ENCODE measurements around the gene SKIDA1.
"Not testable (repeated sequence)": the region's sequence is repeated elsewhere in the genome, so short reads cannot be mapped to it uniquely, and the experiment has no call there.

GRCh38 chr10:21535976-21536375, 10.5 kb upstream of the SKIDA1 start:
- TF ChIP-seq KLF9 (tag by site-specific recombination; IDR thresholded peaks at IDR 0.05; ENCODE audit: low read depth); ZSCAN4 (tag by site-specific recombination; IDR thresholded peaks at IDR 0.05); ZNF394 (tag by site-specific recombination; IDR thresholded peaks at IDR 0.05; ENCODE audit: borderline replicate concordance); ZNF37A (tag by site-specific recombination; IDR thresholded peaks at IDR 0.05); CTCF (tag by site-specific recombination; IDR thresholded peaks at IDR 0.05); SCRT1 (tag by site-specific recombination; IDR thresholded peaks at IDR 0.05; ENCODE audit: borderline replicate concordance); GLIS1 (tag by site-specific recombination; IDR thresholded peaks at IDR 0.05): not testable (repeated sequence)
- TF ChIP-seq, protein P1, sequence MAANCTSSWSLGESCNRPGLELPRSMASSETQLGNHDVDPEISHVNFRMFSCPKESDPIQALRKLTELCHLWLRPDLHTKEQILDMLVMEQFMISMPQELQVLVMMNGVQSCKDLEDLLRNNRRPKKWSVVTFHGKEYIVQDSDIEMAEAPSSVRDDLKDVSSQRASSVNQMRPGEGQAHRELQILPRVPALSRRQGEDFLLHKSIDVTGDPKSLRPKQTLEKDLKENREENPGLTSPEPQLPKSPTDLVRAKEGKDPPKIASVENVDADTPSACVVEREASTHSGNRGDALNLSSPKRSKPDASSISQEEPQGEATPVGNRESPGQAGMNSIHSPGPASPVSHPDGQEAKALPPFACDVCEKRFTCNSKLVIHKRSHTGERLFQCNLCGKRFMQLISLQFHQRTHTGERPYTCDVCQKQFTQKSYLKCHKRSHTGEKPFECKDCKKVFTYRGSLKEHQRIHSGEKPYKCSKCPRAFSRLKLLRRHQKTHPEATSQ (tag by site-specific recombination; IDR thresholded peaks at IDR 0.05) = not testable (repeated sequence)
- TF ChIP-seq, protein P2, sequence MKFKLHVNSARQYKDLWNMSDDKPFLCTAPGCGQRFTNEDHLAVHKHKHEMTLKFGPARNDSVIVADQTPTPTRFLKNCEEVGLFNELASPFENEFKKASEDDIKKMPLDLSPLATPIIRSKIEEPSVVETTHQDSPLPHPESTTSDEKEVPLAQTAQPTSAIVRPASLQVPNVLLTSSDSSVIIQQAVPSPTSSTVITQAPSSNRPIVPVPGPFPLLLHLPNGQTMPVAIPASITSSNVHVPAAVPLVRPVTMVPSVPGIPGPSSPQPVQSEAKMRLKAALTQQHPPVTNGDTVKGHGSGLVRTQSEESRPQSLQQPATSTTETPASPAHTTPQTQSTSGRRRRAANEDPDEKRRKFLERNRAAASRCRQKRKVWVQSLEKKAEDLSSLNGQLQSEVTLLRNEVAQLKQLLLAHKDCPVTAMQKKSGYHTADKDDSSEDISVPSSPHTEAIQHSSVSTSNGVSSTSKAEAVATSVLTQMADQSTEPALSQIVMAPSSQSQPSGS (tag by site-specific recombination; IDR thresholded peaks at IDR 0.05; ENCODE audit: low read depth) = not testable (repeated sequence)
- TF ChIP-seq, protein P3, sequence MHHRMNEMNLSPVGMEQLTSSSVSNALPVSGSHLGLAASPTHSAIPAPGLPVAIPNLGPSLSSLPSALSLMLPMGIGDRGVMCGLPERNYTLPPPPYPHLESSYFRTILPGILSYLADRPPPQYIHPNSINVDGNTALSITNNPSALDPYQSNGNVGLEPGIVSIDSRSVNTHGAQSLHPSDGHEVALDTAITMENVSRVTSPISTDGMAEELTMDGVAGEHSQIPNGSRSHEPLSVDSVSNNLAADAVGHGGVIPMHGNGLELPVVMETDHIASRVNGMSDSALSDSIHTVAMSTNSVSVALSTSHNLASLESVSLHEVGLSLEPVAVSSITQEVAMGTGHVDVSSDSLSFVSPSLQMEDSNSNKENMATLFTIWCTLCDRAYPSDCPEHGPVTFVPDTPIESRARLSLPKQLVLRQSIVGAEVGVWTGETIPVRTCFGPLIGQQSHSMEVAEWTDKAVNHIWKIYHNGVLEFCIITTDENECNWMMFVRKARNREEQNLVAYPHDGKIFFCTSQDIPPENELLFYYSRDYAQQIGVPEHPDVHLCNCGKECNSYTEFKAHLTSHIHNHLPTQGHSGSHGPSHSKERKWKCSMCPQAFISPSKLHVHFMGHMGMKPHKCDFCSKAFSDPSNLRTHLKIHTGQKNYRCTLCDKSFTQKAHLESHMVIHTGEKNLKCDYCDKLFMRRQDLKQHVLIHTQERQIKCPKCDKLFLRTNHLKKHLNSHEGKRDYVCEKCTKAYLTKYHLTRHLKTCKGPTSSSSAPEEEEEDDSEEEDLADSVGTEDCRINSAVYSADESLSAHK (tag by site-specific recombination; IDR thresholded peaks at IDR 0.05) = not testable (repeated sequence)
- TF ChIP-seq, protein P4, sequence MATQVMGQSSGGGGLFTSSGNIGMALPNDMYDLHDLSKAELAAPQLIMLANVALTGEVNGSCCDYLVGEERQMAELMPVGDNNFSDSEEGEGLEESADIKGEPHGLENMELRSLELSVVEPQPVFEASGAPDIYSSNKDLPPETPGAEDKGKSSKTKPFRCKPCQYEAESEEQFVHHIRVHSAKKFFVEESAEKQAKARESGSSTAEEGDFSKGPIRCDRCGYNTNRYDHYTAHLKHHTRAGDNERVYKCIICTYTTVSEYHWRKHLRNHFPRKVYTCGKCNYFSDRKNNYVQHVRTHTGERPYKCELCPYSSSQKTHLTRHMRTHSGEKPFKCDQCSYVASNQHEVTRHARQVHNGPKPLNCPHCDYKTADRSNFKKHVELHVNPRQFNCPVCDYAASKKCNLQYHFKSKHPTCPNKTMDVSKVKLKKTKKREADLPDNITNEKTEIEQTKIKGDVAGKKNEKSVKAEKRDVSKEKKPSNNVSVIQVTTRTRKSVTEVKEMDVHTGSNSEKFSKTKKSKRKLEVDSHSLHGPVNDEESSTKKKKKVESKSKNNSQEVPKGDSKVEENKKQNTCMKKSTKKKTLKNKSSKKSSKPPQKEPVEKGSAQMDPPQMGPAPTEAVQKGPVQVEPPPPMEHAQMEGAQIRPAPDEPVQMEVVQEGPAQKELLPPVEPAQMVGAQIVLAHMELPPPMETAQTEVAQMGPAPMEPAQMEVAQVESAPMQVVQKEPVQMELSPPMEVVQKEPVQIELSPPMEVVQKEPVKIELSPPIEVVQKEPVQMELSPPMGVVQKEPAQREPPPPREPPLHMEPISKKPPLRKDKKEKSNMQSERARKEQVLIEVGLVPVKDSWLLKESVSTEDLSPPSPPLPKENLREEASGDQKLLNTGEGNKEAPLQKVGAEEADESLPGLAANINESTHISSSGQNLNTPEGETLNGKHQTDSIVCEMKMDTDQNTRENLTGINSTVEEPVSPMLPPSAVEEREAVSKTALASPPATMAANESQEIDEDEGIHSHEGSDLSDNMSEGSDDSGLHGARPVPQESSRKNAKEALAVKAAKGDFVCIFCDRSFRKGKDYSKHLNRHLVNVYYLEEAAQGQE (tag by site-specific recombination; IDR thresholded peaks at IDR 0.05) = not testable (repeated sequence)
